Activated CD8-positive, alpha-beta T cell treated with anti-CD3 and anti-CD28 coated beads for 36 hours (primary cell): ENCODE measurements around the gene TASP1. TPM values are rescaled to one million over a fixed set of nuclear protein-coding genes. Genes with fewer than 3 reads are reported as not detected.

ENCODE experiments used
- ATAC-seq: fragments of 200-7000 bp; cut with Tn5 transposase; one replicate; pipeline ENCODE4 v1.10.0; 2021; ENCODE audit warnings: mild to moderate bottlenecking, moderate library complexity
- CTCF ChIA-PET: fragments of 350-600 bp; sonication (Branson Sonifier 250); formaldehyde crosslinking; loops from one replicate; lab custom pipeline; 2021; ENCODE audit warnings: antibody characterized with exemption; lab: Charles Lee
- POLR2A ChIA-PET: fragments of 350-600 bp; sonication (Branson Sonifier 250); formaldehyde crosslinking; loops from one replicate; lab custom pipeline; 2021; ENCODE audit warnings: antibody characterized with exemption; lab: Charles Lee
- DNase-seq: peaks from one replicate; pipeline ENCODE4 v3.0.0-alpha.2; 2020
- H3K27ac Mint-ChIP-seq: one replicate; pipeline ENCODE4 v1.8.0; 2021; ENCODE audit warnings: mild to moderate bottlenecking, mixed read lengths
- H3K27me3 Mint-ChIP-seq: one replicate; pipeline ENCODE4 v1.8.0; 2021; ENCODE audit warnings: mixed read lengths
- H3K36me3 Mint-ChIP-seq: one replicate; pipeline ENCODE4 v1.8.0; 2021; ENCODE audit warnings: low read depth, mixed read lengths
- H3K4me1 Mint-ChIP-seq: one replicate; pipeline ENCODE4 v1.8.0; 2021; ENCODE audit warnings: low read depth, mixed read lengths
- H3K4me3 Mint-ChIP-seq: one replicate; pipeline ENCODE4 v1.8.0; 2021; ENCODE audit warnings: mild to moderate bottlenecking, moderate library complexity, mixed read lengths
- H3K9me3 Mint-ChIP-seq: one replicate; pipeline ENCODE4 v1.8.0; 2021; ENCODE audit warnings: mixed read lengths
- CTCF ChIP-seq: fragments of 200-600 bp; IDR thresholded peaks from one replicate; pipeline ENCODE4 v1.8.0; 2022; ENCODE audit warnings: antibody characterized with exemption, mild to moderate bottlenecking
- intact Hi-C: fragments of 100-400 bp; cut with micrococcal nuclease; formaldehyde crosslinking; loops from one replicate; pipeline ENCODE4 v1.10.0; 2022
- total RNA-seq, 2 experiments: library from RNA; stranded (reverse); gene quantifications; one replicate each; pipeline ENCODE4 v1.2.3, GENCODE V29; 2021

Gene TASP1
- total RNA-seq, 2 experiments from 2014 or later: 8.7 to 8.8 TPM

GRCh38 chr20:13554076-13554475 lies 84.7 kb downstream of the TASP1 start:
- Mint-ChIP-seq H3K27me3 (no peaks in the 10 kb centered on the region), H3K36me3 (peaks cover 17% of the 10 kb centered on the region), H3K4me3 (no peak overlapping the region), H3K9me3 (no peaks in the 10 kb centered on the region), H3K4me1 (no peaks in the 10 kb centered on the region), H3K27ac (no peak overlapping the region)
- ChIA-PET POLR2A (no interaction called here), CTCF (no interaction called here)
- ATAC-seq: no peak
- no peak for TF ChIP-seq CTCF
- DNase-seq: no peak
- intact Hi-C loops: no loop called here

GRCh38 chr20:13552061-13552460 lies 86.7 kb downstream of the TASP1 start:
- H3K27ac Mint-ChIP-seq: no peak overlapping the region
- no peaks in the 10 kb centered on the region for H3K9me3 Mint-ChIP-seq
- intact Hi-C loops: no loop called here
- H3K4me1 Mint-ChIP-seq: no peaks in the 10 kb centered on the region
- TF ChIP-seq CTCF: no peak
- ATAC-seq (no peak), DNase-seq (no peak)
- H3K27me3 Mint-ChIP-seq: no peaks in the 10 kb centered on the region
- peaks cover 10% of the 10 kb centered on the region for H3K36me3 Mint-ChIP-seq
- CTCF ChIA-PET: no interaction called here
- POLR2A ChIA-PET: no interaction called here
- H3K4me3 Mint-ChIP-seq: no peak overlapping the region

GRCh38 chr20:13549451-13549850 lies 89.3 kb downstream of the TASP1 start:
- ChIA-PET POLR2A (no interaction called here), CTCF (interaction anchor here (1.6 to 5.0 kb wide), 2 partner anchors 9 to 91 kb away, joined by 6 to 78 read pairs; no protein-coding TSS in a partner anchor)
- DNase-seq (no peak), ATAC-seq (no peak)
- Mint-ChIP-seq H3K27me3 (no peaks in the 10 kb centered on the region), H3K4me1 (no peaks in the 10 kb centered on the region), H3K4me3 (no peak overlapping the region), H3K9me3 (no peaks in the 10 kb centered on the region), H3K36me3 (peaks cover 5% of the 10 kb centered on the region), H3K27ac (no peak overlapping the region)
- intact Hi-C loops: no loop called here
- no peak for TF ChIP-seq CTCF

- Mint-ChIP-seq H3K9me3 (no peaks in the 10 kb centered on the region), H3K4me1 (no peaks in the 10 kb centered on the region), H3K36me3 (peaks cover 1% of the 10 kb centered on the region), H3K27ac (no peak overlapping the region), H3K27me3 (no peaks in the 10 kb centered on the region), H3K4me3 (no peak overlapping the region)
- CTCF ChIA-PET: interaction anchor here (0.6 to 5.0 kb wide), 66 partner anchors 9 to 622 kb away, joined by 3 to 78 read pairs (median 4); no protein-coding TSS in a partner anchor
- peak; percentile 89 for DNase-seq
- intact Hi-C loops: loop anchor here (2.0 kb wide), 1 partner anchor 428 kb away; no protein-coding TSS in a partner anchor
- TF ChIP-seq CTCF: peak; percentile 84
- POLR2A ChIA-PET: no interaction called here
- peak; percentile 56 for ATAC-seq
These were observed 92.1 kb downstream of the TASP1 start for GRCh38 chr20:13546497-13547131.

GRCh38 chr20:13545790-13546189 lies 92.9 kb downstream of the TASP1 start:
- Mint-ChIP-seq H3K4me1 (no peaks in the 10 kb centered on the region), H3K4me3 (no peak overlapping the region), H3K36me3 (no peaks in the 10 kb centered on the region), H3K27me3 (no peaks in the 10 kb centered on the region), H3K27ac (no peak overlapping the region), H3K9me3 (no peaks in the 10 kb centered on the region)
- intact Hi-C loops: loop anchor here (2.0 kb wide), 1 partner anchor 427 kb away; no protein-coding TSS in a partner anchor
- ChIA-PET POLR2A (no interaction called here), CTCF (interaction anchor here (0.6 to 5.0 kb wide), 43 partner anchors 8 to 621 kb away, joined by 3 to 78 read pairs (median 5); no protein-coding TSS in a partner anchor)
- DNase-seq (no peak), ATAC-seq (no peak)
- no peak for TF ChIP-seq CTCF
